Upper lobe of left lung (tissue), 6 donors: ENCODE measurements around the gene ELN. TPM values are rescaled to one million over a fixed set of nuclear protein-coding genes. Genes with fewer than 3 reads are reported as not detected.

Experiments
- ATAC-seq, 2 donors: fragments of 200-7000 bp; cut with Tn5 transposase; one replicate each; pipeline ENCODE4 v1.9.1; 2022; ENCODE audit warnings: mild to moderate bottlenecking in 2 of 2, moderate library complexity in 2 of 2; ENCODE audit not compliant: low FRiP score in 2 of 2
- DNase-seq, 2 donors: peaks; one replicate each; pipeline ENCODE4 v3.0.0-alpha.2; 2019 to 2020
- H3K27ac ChIP-seq, 4 donors: fragments of 200-600 bp; sonication (generic); one replicate each; pipeline ENCODE4 v1.5.1; 2016 to 2019
- H3K27me3 ChIP-seq, 4 donors: fragments of 200-600 bp; sonication (generic); one replicate each; pipeline ENCODE4 v1.5.1; 2017 to 2019
- H3K36me3 ChIP-seq, 4 donors: fragments of 200-600 bp; sonication (generic); one replicate each; pipeline ENCODE4 v1.5.1; 2016 to 2019
- H3K4me1 ChIP-seq, 4 donors: fragments of 200-600 bp; sonication (generic); one replicate each; pipeline ENCODE4 v1.5.1; 2018 to 2019
- H3K4me3 ChIP-seq, 4 donors: fragments of 200-600 bp; sonication (generic); one replicate each; pipeline ENCODE4 v1.5.1; 2017 to 2019; ENCODE audit warnings: mild to moderate bottlenecking in 2 of 4, moderate library complexity in 1 of 4
- H3K9me3 ChIP-seq, 4 donors: fragments of 200-600 bp; sonication (generic); one replicate each; pipeline ENCODE4 v1.5.1; 2018 to 2019
- CTCF ChIP-seq, 6 experiments: fragments of 450-650 bp in 4 of 6; fragments of 200-600 bp in 2 of 6; sonication (generic) in 2 of 6; IDR thresholded peaks; one replicate each; pipeline ENCODE4 v1.5.1; 2016 to 2019; ENCODE audit warnings: antibody characterized with exemption in 6 of 6
- EP300 ChIP-seq, 4 donors: sonication (generic); formaldehyde crosslinking; IDR thresholded peaks; one replicate each; pipeline ENCODE4 v1.5.1; 2017; ENCODE audit warnings: antibody characterized with exemption in 4 of 4, control low read depth in 2 of 4
- POLR2A ChIP-seq, 4 donors: fragments of 450-650 bp; IDR thresholded peaks; one replicate each; pipeline ENCODE4 v1.5.1; 2016 to 2017; ENCODE audit warnings: antibody characterized with exemption in 4 of 4, mild to moderate bottlenecking in 2 of 4
- POLR2AphosphoS5 ChIP-seq, 2 donors: sonication (generic); formaldehyde crosslinking; IDR thresholded peaks; one replicate each; pipeline ENCODE4 v1.5.1; 2017; ENCODE audit warnings: antibody characterized with exemption in 2 of 2
- WGBS, 2 donors: methylation state at CpG; one replicate each; pipeline ENCODE4 v1.1.5; 2017 to 2018; 5-methylcytosine and 5-hydroxymethylcytosine counted together
- total RNA-seq, 6 donors: library from RNA; depleted of rRNA in 4 of 6; stranded (reverse); fragments of >200 nt in 4 of 6; gene quantifications; one replicate each; pipeline versions ENCODE4 v1.1.0 to v1.2.1, GENCODE V29; 2016 to 2021
- donor health status: DM: no; HTN: no; CAD: no; lungs with moderate emphysema.
- donor health status: DM: no; HTN: yes; CAD: no; lungs with severe emphysema.

The ELN gene
- total RNA-seq, 6 donors from 2014 or later = 24.4 to 582 (median 229) TPM

GRCh38 chr7:73983437-73984164 lies 44.4 kb upstream of the ELN start:
- H3K4me1 ChIP-seq = peaks cover 6 to 17% (median 8%) of the 10 kb centered on the region in 4 donors
- DNase-seq = peak in 1 of 2 donors; percentile 75

GRCh38 chr7:73984481-73985205 lies 43.3 kb upstream of the ELN start:
- no peak for TF ChIP-seq POLR2A (IDR thresholded peaks at IDR 0.05)
- no peak for TF ChIP-seq CTCF (IDR thresholded peaks at IDR 0.05)
- TF ChIP-seq EP300 (IDR thresholded peaks at IDR 0.05) = no peak
- TF ChIP-seq POLR2AphosphoS5 (IDR thresholded peaks at IDR 0.05) = no peak
- no peaks in the 10 kb centered on the region for H3K9me3 ChIP-seq
- DNase-seq = peak in 1 of 2 donors; percentile 20
- 88% methylated on average over 13 to 19 of the region's 19 CpGs for WGBS, 2 donors
- no peaks in the 10 kb centered on the region for H3K36me3 ChIP-seq
- no peak for ATAC-seq
- H3K4me1 ChIP-seq = peaks cover 0 to 8% (median 0%) of the 10 kb centered on the region in 4 donors
- no peak overlapping the region for H3K27ac ChIP-seq
- no peaks in the 10 kb centered on the region for H3K27me3 ChIP-seq
- H3K4me3 ChIP-seq = no peak overlapping the region

More at GRCh38 chr7:73983437-73984164, 44.4 kb upstream of the ELN start:
- 81 to 88% methylated on average over 11 to 18 of the region's 22 CpGs for WGBS, 2 donors
- H3K36me3 ChIP-seq = no peaks in the 10 kb centered on the region
- H3K27me3 ChIP-seq = no peaks in the 10 kb centered on the region
- H3K9me3 ChIP-seq = no peaks in the 10 kb centered on the region
- ATAC-seq = peak in 1 of 2 donors; percentile 18
- TF ChIP-seq POLR2AphosphoS5 (IDR thresholded peaks at IDR 0.05) = peak in 1 of 2 donors; percentile 24
- TF ChIP-seq EP300 (IDR thresholded peaks at IDR 0.05) = no peak
- no peak for TF ChIP-seq CTCF (IDR thresholded peaks at IDR 0.05)
- TF ChIP-seq POLR2A (IDR thresholded peaks at IDR 0.05) = no peak
- no peak overlapping the region for H3K4me3 ChIP-seq
- H3K27ac ChIP-seq = no peak overlapping the region

- WGBS, 2 donors = 91% methylated on average over 11 of the region's 13 CpGs; no CpG with 5 or more reads in 1 of the 2 donors
- peak in 1 of 2 donors; percentile 32 for ATAC-seq
- Histone ChIP-seq H3K27ac (peak overlapping the region; percentile 3 to 49 (median 25)), H3K4me3 (no peak overlapping the region), H3K36me3 (no peaks in the 10 kb centered on the region), H3K9me3 (no peaks in the 10 kb centered on the region), H3K27me3 (no peaks in the 10 kb centered on the region), H3K4me1 (peaks cover 0 to 8% (median 0%) of the 10 kb centered on the region in 4 donors)
- no peak for TF ChIP-seq CTCF (IDR thresholded peaks at IDR 0.05)
- no peak for TF ChIP-seq POLR2AphosphoS5 (IDR thresholded peaks at IDR 0.05)
- no peak for TF ChIP-seq EP300 (IDR thresholded peaks at IDR 0.05)
- TF ChIP-seq POLR2A (IDR thresholded peaks at IDR 0.05) = no peak
- peak in 1 of 2 donors; percentile 68 for DNase-seq
These were observed 42.2 kb upstream of the ELN start for GRCh38 chr7:73985737-73986141.

GRCh38 chr7:73986158-73986631 lies 41.8 kb upstream of the ELN start:
- peak overlapping the region in 3 of 4 donors; percentile 16 to 49 (median 34) for H3K27ac ChIP-seq
- no peak overlapping the region for H3K4me3 ChIP-seq
- peak in 1 of 2 donors; percentile 86 for DNase-seq
- TF ChIP-seq EP300 (IDR thresholded peaks at IDR 0.05) (no peak), CTCF (IDR thresholded peaks at IDR 0.05) (no peak)
- ATAC-seq = peak in 1 of 2 donors; percentile 83
- no peaks in the 10 kb centered on the region for H3K9me3 ChIP-seq
- no peaks in the 10 kb centered on the region for H3K27me3 ChIP-seq
- no peaks in the 10 kb centered on the region for H3K36me3 ChIP-seq
- peaks cover 0 to 8% (median 0%) of the 10 kb centered on the region in 4 donors for H3K4me1 ChIP-seq
- WGBS, 2 donors = 63 to 66% methylated on average over 9 to 16 of the region's 17 CpGs
